Measurements from ENCODE around the gene ZBP1.

The ZBP1 gene

DNA sequence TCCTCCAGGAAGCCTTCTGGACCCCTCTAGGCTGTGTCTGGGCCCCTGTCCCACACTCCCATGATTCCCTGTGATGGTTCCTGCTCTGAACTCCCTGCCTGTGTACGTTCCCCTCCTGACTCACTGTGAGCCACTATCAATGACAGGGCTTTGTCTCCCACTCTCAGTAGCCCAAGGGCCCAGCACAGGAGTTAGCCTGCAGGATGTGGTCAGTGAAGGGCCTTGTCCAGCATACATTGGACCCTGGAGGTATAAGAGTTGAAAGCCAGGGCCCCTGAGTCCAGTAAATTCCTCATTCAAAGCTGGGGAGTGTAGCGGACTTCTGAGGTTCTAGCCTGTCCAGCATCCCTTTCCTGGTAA lies 19.0 kb downstream of the ZBP1 start:
- no peak overlapping the region for H3K4me3 ChIP-seq (ENCODE audit: low read depth, low read length)
- TF ChIP-seq, protein P1, sequence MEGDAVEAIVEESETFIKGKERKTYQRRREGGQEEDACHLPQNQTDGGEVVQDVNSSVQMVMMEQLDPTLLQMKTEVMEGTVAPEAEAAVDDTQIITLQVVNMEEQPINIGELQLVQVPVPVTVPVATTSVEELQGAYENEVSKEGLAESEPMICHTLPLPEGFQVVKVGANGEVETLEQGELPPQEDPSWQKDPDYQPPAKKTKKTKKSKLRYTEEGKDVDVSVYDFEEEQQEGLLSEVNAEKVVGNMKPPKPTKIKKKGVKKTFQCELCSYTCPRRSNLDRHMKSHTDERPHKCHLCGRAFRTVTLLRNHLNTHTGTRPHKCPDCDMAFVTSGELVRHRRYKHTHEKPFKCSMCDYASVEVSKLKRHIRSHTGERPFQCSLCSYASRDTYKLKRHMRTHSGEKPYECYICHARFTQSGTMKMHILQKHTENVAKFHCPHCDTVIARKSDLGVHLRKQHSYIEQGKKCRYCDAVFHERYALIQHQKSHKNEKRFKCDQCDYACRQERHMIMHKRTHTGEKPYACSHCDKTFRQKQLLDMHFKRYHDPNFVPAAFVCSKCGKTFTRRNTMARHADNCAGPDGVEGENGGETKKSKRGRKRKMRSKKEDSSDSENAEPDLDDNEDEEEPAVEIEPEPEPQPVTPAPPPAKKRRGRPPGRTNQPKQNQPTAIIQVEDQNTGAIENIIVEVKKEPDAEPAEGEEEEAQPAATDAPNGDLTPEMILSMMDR (IDR thresholded peaks at IDR 0.05; ENCODE audit: insufficient read depth, low read depth, low read length, missing control alignments): no peak
- DNase-seq (ENCODE audit: low read depth): no peak

DNA sequence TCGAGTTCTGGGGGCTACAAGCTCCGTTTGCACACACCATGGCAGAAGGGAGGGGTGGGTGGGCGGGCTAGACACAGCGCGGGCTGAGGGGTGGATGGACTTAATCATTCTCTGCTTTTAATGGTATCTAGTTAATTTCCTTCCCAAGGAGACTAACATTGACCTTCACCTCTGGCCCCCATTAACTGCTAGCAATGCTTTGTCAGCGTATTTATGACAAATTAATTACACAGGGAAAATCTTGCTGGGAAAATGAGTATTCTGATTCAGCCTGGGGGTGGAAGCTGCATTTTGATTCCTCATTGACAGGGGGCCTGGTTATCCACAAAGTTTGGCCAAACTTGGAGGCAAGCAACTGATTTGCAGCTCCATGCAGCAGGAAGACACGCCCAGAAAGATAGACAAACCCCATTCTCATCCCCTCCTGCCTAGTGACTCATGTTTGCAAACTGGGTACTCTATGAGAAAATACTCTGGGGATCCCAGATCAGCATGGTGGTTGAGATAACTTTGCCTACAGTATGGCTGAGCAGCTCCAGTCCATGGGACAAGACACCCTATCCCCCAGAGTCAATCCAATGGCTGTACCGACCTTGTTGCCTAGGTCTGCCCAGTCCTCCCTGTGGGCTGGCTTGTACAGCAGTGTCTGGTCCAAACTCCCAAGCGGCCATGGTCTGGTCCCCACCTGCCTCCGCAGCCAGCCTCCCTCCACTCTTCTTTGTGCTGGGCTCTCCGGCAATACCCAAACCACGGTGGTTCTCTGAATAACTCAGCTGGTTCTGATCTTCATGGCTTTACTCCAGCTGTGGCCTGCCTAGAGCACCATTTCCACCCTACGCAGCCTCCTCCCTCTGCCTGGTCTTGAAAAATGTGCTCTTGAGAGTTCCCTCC lies 19.7 kb downstream of the ZBP1 start:
- DNase-seq (ENCODE audit: low read depth): peak; percentile 53
- no peak overlapping the region for H3K4me3 ChIP-seq (ENCODE audit: low read depth, low read length)
- TF ChIP-seq, protein P1 (IDR thresholded peaks at IDR 0.05; ENCODE audit: insufficient read depth, low read depth, low read length, missing control alignments): no peak

DNA sequence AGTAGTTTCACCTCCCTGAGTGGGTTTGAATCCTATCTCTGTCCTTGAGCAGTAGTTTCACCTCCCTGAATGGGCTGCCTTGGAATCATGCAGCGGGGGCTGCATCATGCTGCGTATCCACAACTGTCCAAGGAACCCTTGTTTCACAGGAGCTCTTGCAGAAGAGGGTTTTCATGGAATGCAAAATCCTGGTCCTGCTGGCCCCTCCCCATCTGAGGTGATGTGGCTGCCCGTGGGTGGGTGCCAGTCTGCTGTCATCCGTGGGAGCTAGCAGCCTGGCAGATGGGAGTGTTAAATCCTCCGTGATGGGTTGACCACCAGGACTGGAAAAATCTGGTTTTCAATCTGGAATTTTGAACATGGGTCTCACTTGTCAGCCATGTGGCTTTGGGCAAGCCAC lies 21.7 kb downstream of the ZBP1 start:
- no peak overlapping the region for H3K4me3 ChIP-seq (ENCODE audit: low read depth, low read length)
- TF ChIP-seq, protein P1 (IDR thresholded peaks at IDR 0.05; ENCODE audit: insufficient read depth, low read depth, low read length, missing control alignments): no peak

DNA sequence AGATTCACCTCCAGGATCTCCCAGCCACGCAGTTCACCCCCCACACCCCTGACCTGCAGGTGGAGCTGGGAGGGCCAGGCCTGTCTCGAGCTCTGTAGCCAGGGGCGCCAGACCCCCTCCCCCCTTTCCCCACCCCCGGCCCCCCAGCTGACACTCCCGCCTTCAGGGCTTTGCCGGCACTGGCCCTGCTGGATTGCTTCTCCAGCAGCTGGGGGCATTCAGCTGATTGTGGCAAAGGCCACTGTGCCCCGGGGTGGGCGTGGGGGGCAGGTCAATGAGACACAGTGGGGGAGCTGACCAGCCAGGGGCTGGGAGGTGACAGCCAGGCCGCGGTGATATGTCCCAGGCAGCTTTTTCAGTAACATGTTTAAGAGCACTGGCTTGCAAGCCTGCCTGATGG lies 22.2 kb downstream of the ZBP1 start:
- no peak for DNase-seq (ENCODE audit: low read depth)
- no peak overlapping the region for H3K4me3 ChIP-seq (ENCODE audit: low read depth, low read length)
- TF ChIP-seq, protein P1 (IDR thresholded peaks at IDR 0.05; ENCODE audit: insufficient read depth, low read depth, low read length, missing control alignments): no peak

More for the DNA sequence above, 21.7 kb downstream of the ZBP1 start:
- no peak for DNase-seq (ENCODE audit: low read depth)

DNA sequence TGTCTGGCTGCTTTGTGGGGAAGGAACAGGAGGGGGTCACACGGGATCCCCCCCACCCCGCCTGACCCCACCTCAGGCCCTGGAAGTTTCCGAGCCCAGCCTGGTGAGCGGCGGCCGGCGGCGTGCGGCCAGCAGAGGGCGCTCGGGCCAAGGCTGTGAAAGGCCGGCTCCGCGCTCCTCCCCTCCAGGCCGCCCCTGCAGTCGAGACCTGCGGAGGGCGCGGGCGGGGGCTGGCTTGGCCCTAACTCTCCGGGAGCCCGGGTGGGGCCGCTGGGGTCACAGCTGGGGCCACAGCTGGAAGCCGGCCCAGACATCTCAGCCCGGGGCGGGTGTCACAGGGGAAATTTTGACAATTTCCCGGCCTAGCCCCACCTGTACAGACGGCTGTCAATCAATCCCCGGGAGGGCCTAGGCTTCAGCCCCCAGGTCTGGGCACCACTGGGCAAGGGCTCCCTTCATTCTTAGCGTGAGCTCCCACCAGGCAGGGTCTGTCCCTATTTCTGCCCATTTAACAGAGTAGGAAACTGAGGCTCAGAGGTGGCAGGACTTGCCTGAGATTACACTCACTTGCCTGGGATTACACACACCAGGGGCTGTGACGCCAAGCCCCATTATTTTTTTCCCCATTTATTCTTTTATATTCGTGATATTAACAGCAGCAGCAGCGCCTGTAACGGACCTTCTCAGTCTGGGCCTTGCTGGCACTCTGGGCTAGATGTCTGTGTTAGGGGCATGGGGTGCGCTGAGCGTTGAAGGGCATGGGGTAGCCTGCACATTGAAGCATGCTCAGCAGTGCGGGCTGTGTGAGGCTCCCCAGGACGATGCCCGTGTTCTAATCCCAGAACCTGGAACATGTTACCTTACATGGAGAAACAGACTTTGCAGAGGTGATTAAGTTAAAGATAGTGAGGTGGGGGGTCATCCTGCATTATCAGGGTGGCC lies 23.0 kb downstream of the ZBP1 start:
- TF ChIP-seq, protein P1 (IDR thresholded peaks at IDR 0.05; ENCODE audit: insufficient read depth, low read depth, low read length, missing control alignments): peak; percentile 89
- H3K4me3 ChIP-seq (ENCODE audit: low read depth, low read length): no peak overlapping the region
- DNase-seq (ENCODE audit: low read depth): peak; percentile 72

DNA sequence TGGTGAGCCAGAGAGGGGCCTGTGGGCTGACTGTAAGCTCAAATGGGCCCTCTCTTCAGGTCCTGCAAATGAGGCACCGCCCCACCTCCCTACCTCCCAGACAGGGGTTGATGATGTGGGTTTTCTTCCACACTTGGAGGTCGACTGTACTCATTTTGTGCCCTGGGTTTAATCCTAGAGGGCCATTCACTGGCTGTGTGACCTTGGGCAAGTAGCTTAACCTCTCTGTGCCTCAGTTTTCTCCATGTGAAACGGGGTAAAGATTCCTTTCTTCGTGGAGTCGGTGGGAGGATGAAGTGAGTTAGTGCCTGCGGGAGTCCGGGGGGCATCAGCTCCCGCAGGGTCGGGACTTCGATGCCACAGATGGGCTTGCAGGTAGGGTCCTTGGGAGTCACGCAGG lies 23.9 kb downstream of the ZBP1 start:
- no peak for DNase-seq (ENCODE audit: low read depth)
- H3K4me3 ChIP-seq (ENCODE audit: low read depth, low read length): no peak overlapping the region
- TF ChIP-seq, protein P1 (IDR thresholded peaks at IDR 0.05; ENCODE audit: insufficient read depth, low read depth, low read length, missing control alignments): no peak

All from GM12865 (cell line).